Measurements from ENCODE around the gene KPNA4. TPM values are rescaled to one million over a fixed set of nuclear protein-coding genes. Genes with fewer than 3 reads are reported as not detected.

Gene KPNA4
- total and polyA plus RNA-seq, 2 of the 4 experiments (the other 2 are of a cell fraction): 12.9 to 46.1 TPM

DNA sequence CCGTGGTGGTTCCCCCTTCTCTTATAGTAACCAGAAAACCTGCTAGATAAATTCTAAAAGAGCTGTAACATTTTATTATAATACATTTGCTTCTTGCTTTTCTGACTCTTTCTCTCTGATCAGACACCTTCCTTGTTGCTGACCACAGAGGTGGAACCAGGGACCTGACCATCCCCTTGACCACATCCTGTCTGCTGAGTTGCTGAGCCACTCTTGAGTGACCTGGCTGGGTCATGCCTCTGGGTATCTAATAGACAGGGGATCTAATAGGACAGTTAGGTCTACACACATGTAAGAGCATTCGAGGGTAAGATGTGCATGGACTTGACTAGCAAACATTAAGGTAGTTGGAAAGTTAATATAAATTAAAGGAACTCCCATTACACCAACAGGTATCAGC lies 93.0 kb downstream of the KPNA4 start:
- WGBS, 2 experiments (ENCODE audit: extremely low coverage in 2 of 2, insufficient read length in 1 of 2): no CpG with 5 or more reads among the region's 2 CpGs
- Histone ChIP-seq H3K4me3 (ENCODE audit: insufficient read depth, low read depth, low read length) (no peak overlapping the region), H4K5ac (ENCODE audit: low read depth, low read length) (no peak overlapping the region), H3K18ac (ENCODE audit: low read depth, low read length) (no peak overlapping the region), H3K27me3 (ENCODE audit: control insufficient read depth, insufficient read depth, low read length) (no peaks in the 10 kb centered on the region), H2BK15ac (ENCODE audit: low read depth, low read length) (no peak overlapping the region), H4K8ac (ENCODE audit: low read depth in 2 of 2, low read length in 2 of 2) (no peak overlapping the region), H2AK9ac (replicated peaks; ENCODE audit: low read depth, low read length, poor library complexity) (no peak overlapping the region), H2AK5ac (ENCODE audit: low read depth, low read length) (0 out of 2 replicates have a peak overlapping the region, but pooled peaks have one; percentile 20), H2BK5ac (ENCODE audit: low read depth, low read length, poor library complexity, severe bottlenecking) (no peak overlapping the region), H4K91ac (ENCODE audit: insufficient read depth, low read depth, low read length) (no peak overlapping the region), H3K23ac (ENCODE audit: low read depth, low read length) (no peak overlapping the region), H3K4me2 (ENCODE audit: low read depth, low read length) (no peak overlapping the region), H3K56ac (ENCODE audit: extremely low read depth, insufficient read depth, low read length) (no peak overlapping the region), H3K79me1 (ENCODE audit: low read depth in 1 of 2, low read length in 2 of 2) (no peaks in the 10 kb centered on the region; a peak in 1 of 4 replicates), H3K4ac (ENCODE audit: low read depth, low read length) (0 out of 2 replicates have a peak overlapping the region, but pooled peaks have one; percentile 2), H4K20me1 (ENCODE audit: insufficient read depth, low read length) (no peaks in the 10 kb centered on the region), H3K14ac (replicated peaks; ENCODE audit: low read depth, low read length) (no peak overlapping the region), H3K9ac (ENCODE audit: low read depth, low read length) (no peak overlapping the region), H2BK20ac (ENCODE audit: low read depth, low read length) (peak overlapping the region; percentile 14; the same call in 1 of the 2 replicates), H2AFZ (replicated peaks; ENCODE audit: low read length, poor library complexity) (no peak overlapping the region), H3K9me3 (ENCODE audit: control insufficient read depth, insufficient read depth, low read length) (peaks cover 8% of the 10 kb centered on the region), H3K4me1 (ENCODE audit: control insufficient read depth, insufficient read depth, low read length) (peaks cover 14% of the 10 kb centered on the region), H3K9me1 (ENCODE audit: insufficient read depth, low read length) (peaks cover 8% of the 10 kb centered on the region), H2BK120ac (ENCODE audit: low read depth, low read length) (peak overlapping the region; percentile 0; the same call in 1 of the 2 replicates), H3K36me3 (ENCODE audit: control insufficient read depth, insufficient read depth, low read length) (no peaks in the 10 kb centered on the region), H3K27ac (ENCODE audit: insufficient read depth, low read length) (no peak overlapping the region)
- intact Hi-C loops (cut with micrococcal nuclease) (no loop called here), dilution Hi-C loops (cut with HindIII; ENCODE audit: low sequenced_read_pairs, unreplicated experiment) (no loop called here), in situ Hi-C loops (cut with MboI; ENCODE audit: low sequenced_read_pairs) (no loop called here)
- no peak for DNase-seq
- TF ChIP-seq POLR2A (IDR thresholded peaks at IDR 0.05; ENCODE audit: low read depth, low read length): no peak
- no peak for TF ChIP-seq CEBPB (IDR thresholded peaks at IDR 0.05; ENCODE audit: low read depth, low read length)
- TF ChIP-seq BHLHE40 (IDR thresholded peaks at IDR 0.05; ENCODE audit: low read depth, low read length): no peak
- no peak for TF ChIP-seq MXI1 (IDR thresholded peaks at IDR 0.05; ENCODE audit: borderline replicate concordance, low read depth, low read length)
- TF ChIP-seq RFX5 (IDR thresholded peaks at IDR 0.05; ENCODE audit: low read depth, low read length): no peak
- no peak for TF ChIP-seq NFE2L2 (IDR thresholded peaks at IDR 0.05; ENCODE audit: low read depth, low read length)
- TF ChIP-seq RAD21 (IDR thresholded peaks at IDR 0.05; ENCODE audit: low read length): no peak
- no peak for TF ChIP-seq MAZ (IDR thresholded peaks at IDR 0.05; ENCODE audit: borderline replicate concordance, low read depth, low read length)
- no peak for TF ChIP-seq MAFK (IDR thresholded peaks at IDR 0.05; ENCODE audit: low read depth, low read length)
- no peak for TF ChIP-seq FOS (IDR thresholded peaks at IDR 0.05; ENCODE audit: low read depth, low read length)
- TF ChIP-seq SMC3 (IDR thresholded peaks at IDR 0.05; ENCODE audit: low read depth, low read length): no peak
- TF ChIP-seq, protein P1, sequence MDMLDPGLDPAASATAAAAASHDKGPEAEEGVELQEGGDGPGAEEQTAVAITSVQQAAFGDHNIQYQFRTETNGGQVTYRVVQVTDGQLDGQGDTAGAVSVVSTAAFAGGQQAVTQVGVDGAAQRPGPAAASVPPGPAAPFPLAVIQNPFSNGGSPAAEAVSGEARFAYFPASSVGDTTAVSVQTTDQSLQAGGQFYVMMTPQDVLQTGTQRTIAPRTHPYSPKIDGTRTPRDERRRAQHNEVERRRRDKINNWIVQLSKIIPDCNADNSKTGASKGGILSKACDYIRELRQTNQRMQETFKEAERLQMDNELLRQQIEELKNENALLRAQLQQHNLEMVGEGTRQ (IDR thresholded peaks at IDR 0.05; ENCODE audit: low read depth, low read length): no peak
- no peak for TF ChIP-seq CHD1 (IDR thresholded peaks at IDR 0.05; ENCODE audit: low read depth, low read length)
- TF ChIP-seq, protein P2, sequence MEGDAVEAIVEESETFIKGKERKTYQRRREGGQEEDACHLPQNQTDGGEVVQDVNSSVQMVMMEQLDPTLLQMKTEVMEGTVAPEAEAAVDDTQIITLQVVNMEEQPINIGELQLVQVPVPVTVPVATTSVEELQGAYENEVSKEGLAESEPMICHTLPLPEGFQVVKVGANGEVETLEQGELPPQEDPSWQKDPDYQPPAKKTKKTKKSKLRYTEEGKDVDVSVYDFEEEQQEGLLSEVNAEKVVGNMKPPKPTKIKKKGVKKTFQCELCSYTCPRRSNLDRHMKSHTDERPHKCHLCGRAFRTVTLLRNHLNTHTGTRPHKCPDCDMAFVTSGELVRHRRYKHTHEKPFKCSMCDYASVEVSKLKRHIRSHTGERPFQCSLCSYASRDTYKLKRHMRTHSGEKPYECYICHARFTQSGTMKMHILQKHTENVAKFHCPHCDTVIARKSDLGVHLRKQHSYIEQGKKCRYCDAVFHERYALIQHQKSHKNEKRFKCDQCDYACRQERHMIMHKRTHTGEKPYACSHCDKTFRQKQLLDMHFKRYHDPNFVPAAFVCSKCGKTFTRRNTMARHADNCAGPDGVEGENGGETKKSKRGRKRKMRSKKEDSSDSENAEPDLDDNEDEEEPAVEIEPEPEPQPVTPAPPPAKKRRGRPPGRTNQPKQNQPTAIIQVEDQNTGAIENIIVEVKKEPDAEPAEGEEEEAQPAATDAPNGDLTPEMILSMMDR (conservative IDR thresholded peaks at IDR 0.05; ENCODE audit: low read depth, low read length): no peak
- TF ChIP-seq RCOR1 (IDR thresholded peaks at IDR 0.05; ENCODE audit: insufficient replicate concordance, low read length): no peak
- TF ChIP-seq, protein P3, sequence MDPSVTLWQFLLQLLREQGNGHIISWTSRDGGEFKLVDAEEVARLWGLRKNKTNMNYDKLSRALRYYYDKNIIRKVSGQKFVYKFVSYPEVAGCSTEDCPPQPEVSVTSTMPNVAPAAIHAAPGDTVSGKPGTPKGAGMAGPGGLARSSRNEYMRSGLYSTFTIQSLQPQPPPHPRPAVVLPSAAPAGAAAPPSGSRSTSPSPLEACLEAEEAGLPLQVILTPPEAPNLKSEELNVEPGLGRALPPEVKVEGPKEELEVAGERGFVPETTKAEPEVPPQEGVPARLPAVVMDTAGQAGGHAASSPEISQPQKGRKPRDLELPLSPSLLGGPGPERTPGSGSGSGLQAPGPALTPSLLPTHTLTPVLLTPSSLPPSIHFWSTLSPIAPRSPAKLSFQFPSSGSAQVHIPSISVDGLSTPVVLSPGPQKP (IDR thresholded peaks at IDR 0.05; ENCODE audit: borderline replicate concordance, low read depth, low read length): no peak
- POLR2A ChIA-PET (ENCODE audit: unreplicated experiment): interaction anchor here (0.5 kb wide), 1 partner anchor 176 kb away, joined by 3 read pairs; no protein-coding TSS in a partner anchor
- CTCF ChIA-PET: no interaction called here
- no peak for ATAC-seq (ENCODE audit: low read depth)
- BruUV-seq (replicated peaks): no TSS peak

All from IMR-90 (cell line).